ENCODE measurements around the gene ALDOB. TPM values are rescaled to one million over a fixed set of nuclear protein-coding genes. Genes with fewer than 3 reads are reported as not detected.

Gene ALDOB
- total and polyA plus RNA-seq, 2 experiments from 2014 or later = not detected

GRCh38 chr9:101375546-101375945 lies 60.0 kb downstream of the ALDOB start:
- H3K27ac ChIP-seq (ENCODE audit: low read depth) = no peak overlapping the region
- ATAC-seq = peak; percentile 45; the same call in 2 of the 3 replicates
- no peaks in the 10 kb centered on the region for H3F3A ChIP-seq (replicated peaks; ENCODE audit: low read depth)
- H3K9me2 ChIP-seq (ENCODE audit: insufficient read depth) = no peaks in the 10 kb centered on the region
- Mint-ChIP-seq H3K4me1 (peaks cover 14% of the 10 kb centered on the region; the same call in 2 of the 3 replicates), H3K4me3 (no peak overlapping the region), H3K36me3 (ENCODE audit: low read depth) (no peaks in the 10 kb centered on the region), H3K27ac (no peak overlapping the region), H3K27me3 (ENCODE audit: insufficient read depth, low read depth, poor library complexity) (no peaks in the 10 kb centered on the region), H3K9me3 (peaks cover 12% of the 10 kb centered on the region)
- peak overlapping the region; percentile 80 for H2AFZ ChIP-seq
- TF ChIP-seq ZNF114 (CRISPR knock-in tag; IDR thresholded peaks at IDR 0.05) (no peak), EZH2 (IDR thresholded peaks at IDR 0.05; ENCODE audit: low read depth, unreplicated experiment) (no peak), ETS1 (IDR thresholded peaks at IDR 0.05) (no peak), REST (IDR thresholded peaks at IDR 0.05; ENCODE audit: unreplicated experiment) (no peak), ZNF331 (CRISPR knock-in tag; IDR thresholded peaks at IDR 0.05; ENCODE audit: low read depth) (no peak), STAT1 (IDR thresholded peaks at IDR 0.05; ENCODE audit: unreplicated experiment) (no peak), POLR2AphosphoS5 (IDR thresholded peaks at IDR 0.05; ENCODE audit: low read depth) (no peak), CREB1 (CRISPR knock-in tag; IDR thresholded peaks at IDR 0.05; ENCODE audit: low read depth) (no peak), JUNB (IDR thresholded peaks at IDR 0.05; ENCODE audit: unreplicated experiment) (no peak), ZNF462 (CRISPR knock-in tag; IDR thresholded peaks at IDR 0.05) (no peak), CTCF (conservative IDR thresholded peaks at IDR 0.05; ENCODE audit: low read depth in 2 of 2) (no peak), EZH2phosphoT487 (IDR thresholded peaks at IDR 0.05; ENCODE audit: unreplicated experiment) (no peak), NANOG (IDR thresholded peaks at IDR 0.05; ENCODE audit: borderline replicate concordance) (no peak)
- H3K4me2 ChIP-seq = no peak overlapping the region
- no peaks in the 10 kb centered on the region for H3K27me3 ChIP-seq (ENCODE audit: insufficient read depth)
- no peaks in the 10 kb centered on the region for H4K20me1 ChIP-seq (replicated peaks; ENCODE audit: insufficient read depth)
- no peaks in the 10 kb centered on the region for H3K79me2 ChIP-seq (replicated peaks; ENCODE audit: insufficient read depth)
- DNase-seq (ENCODE audit: low spot score) = peak; percentile 58
- H3K36me3 ChIP-seq (ENCODE audit: insufficient read depth) = no peaks in the 10 kb centered on the region
- no peak overlapping the region for H3K4me3 ChIP-seq
- H3K4me1 ChIP-seq (ENCODE audit: insufficient read depth) = peaks cover 5% of the 10 kb centered on the region; the same call in 1 of the 2 replicates
